Measurements from ENCODE around the gene JAZF1.

Gene JAZF1

DNA sequence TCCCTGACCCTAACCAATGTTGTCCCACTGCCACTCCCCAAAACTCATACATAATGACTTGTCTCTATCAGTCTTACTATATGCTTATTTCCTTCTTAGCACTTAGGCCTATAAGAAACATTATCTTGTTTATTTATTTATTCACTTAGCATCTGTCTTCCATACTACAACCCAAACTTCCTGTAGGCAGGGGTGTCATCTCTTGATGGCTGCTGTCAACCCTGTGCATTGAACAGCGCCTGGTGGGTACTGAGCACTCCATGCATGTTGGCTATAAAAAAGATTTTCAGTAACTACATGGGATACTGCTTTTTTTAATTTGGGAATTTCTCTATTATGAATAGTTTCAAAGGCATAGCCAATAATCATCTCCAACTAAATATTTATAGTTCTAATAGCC, 46.7 kb downstream of the JAZF1 start:
- no peak for DNase-seq (ENCODE audit: low read depth)
- no peak overlapping the region for H3K4me3 ChIP-seq (ENCODE audit: low read depth, low read length)
- TF ChIP-seq, protein P1, sequence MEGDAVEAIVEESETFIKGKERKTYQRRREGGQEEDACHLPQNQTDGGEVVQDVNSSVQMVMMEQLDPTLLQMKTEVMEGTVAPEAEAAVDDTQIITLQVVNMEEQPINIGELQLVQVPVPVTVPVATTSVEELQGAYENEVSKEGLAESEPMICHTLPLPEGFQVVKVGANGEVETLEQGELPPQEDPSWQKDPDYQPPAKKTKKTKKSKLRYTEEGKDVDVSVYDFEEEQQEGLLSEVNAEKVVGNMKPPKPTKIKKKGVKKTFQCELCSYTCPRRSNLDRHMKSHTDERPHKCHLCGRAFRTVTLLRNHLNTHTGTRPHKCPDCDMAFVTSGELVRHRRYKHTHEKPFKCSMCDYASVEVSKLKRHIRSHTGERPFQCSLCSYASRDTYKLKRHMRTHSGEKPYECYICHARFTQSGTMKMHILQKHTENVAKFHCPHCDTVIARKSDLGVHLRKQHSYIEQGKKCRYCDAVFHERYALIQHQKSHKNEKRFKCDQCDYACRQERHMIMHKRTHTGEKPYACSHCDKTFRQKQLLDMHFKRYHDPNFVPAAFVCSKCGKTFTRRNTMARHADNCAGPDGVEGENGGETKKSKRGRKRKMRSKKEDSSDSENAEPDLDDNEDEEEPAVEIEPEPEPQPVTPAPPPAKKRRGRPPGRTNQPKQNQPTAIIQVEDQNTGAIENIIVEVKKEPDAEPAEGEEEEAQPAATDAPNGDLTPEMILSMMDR (IDR thresholded peaks at IDR 0.05; ENCODE audit: low read depth, low read length, missing control alignments): no peak

DNA sequence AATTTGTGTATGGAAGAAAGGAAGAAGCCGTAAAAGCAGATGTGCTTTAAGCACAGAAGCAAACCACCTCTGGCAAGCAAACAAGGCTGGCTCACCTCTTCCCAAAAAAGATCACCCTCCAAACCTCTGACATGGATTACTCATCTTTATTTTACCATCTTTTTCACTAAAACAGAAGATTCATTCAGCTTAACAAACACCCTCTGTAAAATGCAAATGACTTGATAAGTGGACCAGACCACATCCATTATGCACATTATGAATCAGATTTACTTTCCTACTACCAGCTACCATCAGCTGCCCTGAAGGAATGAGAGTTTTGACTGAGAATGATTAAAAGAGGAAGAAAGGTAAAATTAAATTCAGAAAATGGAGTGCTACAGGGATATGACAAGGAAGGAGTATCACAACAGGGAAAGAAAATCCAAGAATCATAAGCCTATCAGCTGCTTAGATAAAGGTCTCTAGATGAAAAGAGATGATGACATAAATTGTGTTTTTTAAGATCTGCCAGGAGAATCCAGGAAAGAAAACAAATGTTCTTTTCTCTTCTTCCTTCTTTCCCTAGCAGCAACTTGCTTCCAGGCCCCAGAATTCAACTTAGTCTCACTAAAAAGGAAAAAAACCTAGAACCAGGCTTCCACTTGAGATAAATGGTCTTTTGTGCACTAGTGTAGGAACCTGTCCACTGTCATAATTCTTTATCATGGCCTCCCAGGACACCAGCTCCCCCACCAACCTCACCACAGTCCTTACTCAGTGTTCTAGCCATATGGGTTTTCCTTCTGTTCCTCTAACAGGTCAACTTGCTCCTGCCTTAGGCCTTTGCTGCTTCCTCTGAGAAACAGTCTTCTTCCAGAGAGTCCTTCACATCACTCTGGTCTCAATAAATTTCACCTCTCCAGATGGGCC, 47.4 kb downstream of the JAZF1 start:
- TF ChIP-seq, protein P1 (IDR thresholded peaks at IDR 0.05; ENCODE audit: low read depth, low read length, missing control alignments): no peak
- DNase-seq (ENCODE audit: low read depth): no peak
- H3K4me3 ChIP-seq (ENCODE audit: low read depth, low read length): no peak overlapping the region

DNA sequence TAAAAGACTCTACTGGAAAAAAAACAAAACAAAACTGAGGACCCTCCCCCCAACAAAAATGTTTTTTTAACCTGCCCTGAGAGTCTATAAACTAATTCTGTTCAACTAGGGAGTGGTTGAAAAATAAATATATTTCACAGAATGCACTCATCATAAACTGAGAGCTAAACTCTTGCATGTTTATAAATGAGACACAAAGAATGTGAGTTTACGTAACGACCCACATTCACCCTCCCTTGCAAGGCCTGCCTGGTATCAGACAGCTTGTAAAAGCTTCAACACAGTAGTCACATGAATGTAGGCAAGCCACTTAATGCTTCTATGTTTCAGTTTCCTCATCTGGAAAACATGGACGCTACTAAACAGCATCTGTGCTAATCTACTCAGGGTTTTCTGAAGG, 50.3 kb downstream of the JAZF1 start:
- no peak overlapping the region for H3K4me3 ChIP-seq (ENCODE audit: low read depth, low read length)
- DNase-seq (ENCODE audit: low read depth): no peak
- TF ChIP-seq, protein P1 (IDR thresholded peaks at IDR 0.05; ENCODE audit: low read depth, low read length, missing control alignments): no peak

DNA sequence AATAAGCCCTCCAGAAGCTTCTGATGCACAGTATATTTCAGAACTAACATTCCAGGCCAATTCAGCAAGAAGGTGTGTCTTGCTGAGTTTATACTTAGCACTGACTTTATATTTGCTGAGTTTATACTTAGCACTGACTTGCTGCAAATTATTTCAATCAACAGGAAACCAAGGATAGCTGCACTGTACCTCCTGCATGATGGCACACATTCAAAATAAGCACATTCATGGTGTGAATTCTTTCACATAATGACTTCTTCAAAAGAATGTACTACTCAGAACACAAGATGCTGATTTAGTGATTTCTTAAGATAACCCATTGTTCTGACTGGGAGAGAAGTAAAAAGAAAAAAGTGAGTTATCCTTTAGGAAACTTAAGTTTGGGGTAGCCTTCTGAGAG, 52.0 kb downstream of the JAZF1 start:
- TF ChIP-seq, protein P1 (IDR thresholded peaks at IDR 0.05; ENCODE audit: low read depth, low read length, missing control alignments): no peak
- DNase-seq (ENCODE audit: low read depth): no peak
- no peak overlapping the region for H3K4me3 ChIP-seq (ENCODE audit: low read depth, low read length)

DNA sequence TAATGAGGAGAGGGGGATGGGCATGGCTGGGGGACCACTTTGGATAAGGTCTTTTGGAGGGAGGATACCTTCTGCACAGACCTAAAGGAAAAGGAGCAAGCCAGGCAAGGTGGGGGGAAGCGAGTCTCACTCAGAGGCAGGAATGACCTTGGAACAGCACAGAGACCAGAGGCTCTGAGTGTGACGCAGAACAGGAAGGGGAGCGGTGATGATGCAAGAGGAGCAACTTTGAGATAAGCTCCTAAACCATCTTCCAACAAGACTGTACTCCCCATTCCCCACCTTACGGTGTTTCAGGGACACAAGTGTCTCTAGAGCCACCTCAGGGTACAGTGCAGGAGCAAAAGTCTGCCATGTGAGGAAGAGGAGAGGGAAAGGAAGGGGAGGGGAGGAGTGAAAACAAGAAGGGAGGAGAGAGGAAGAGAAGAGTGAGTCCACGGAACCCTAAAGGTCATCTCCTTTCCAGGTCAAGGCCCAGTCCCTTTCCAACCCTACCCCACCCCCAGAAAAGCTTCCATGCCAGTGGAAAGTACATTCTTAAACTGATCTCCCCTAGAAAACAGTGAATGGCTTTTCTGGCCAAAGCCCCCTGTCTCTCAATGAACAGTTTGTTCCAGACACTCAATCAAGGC, 54.1 kb downstream of the JAZF1 start:
- TF ChIP-seq, protein P1 (IDR thresholded peaks at IDR 0.05; ENCODE audit: low read depth, low read length, missing control alignments): no peak
- no peak overlapping the region for H3K4me3 ChIP-seq (ENCODE audit: low read depth, low read length)
- DNase-seq (ENCODE audit: low read depth): no peak

DNA sequence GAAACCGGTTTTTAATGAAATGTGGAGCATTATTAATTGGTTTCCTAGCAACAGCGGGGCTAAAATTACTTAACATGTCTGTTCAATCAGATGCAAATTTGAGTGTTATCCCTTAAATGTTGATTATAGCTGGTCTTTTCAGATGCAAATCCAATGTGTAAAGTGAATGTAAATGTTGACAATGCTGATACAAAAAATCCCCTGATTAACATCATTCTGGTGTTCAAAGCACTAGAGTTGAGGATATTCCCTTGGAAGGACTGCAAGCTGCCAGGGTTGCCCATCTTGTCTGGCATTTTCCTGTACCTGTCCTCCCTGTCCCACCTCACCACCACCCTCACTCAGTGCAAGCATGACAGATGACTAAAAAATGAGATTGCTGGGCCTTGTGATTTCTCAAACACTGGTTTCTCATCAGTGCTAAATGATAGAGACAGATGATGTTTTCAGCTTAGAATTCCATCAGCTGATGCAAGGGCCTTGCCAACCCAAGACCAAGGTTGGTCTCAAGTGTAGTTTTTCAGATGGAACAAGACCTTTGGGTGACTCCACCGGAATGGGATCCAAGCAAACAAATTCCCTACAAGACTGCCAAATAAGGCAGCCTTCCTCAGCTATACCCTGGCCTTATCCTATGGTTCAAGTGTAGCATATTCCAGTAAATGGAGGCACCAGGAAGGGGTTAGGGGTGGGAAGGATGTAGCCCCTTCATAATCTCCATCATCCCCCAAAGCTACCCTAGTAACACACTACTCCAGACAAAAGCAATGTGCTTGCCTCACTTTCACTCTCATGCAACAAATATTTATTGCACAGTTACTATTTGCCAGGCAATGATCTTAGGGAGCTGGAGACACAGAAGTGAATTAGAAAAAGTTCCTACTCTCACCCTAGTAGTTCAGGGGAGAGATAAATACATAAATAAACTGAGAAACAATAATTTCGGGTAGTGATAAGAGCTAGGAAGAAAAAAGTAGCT, 54.9 kb downstream of the JAZF1 start:
- TF ChIP-seq, protein P1 (IDR thresholded peaks at IDR 0.05; ENCODE audit: low read depth, low read length, missing control alignments): no peak
- no peak overlapping the region for H3K4me3 ChIP-seq (ENCODE audit: low read depth, low read length)
- DNase-seq (ENCODE audit: low read depth): no peak
